WTC11 (cell line): Measurements from ENCODE around the gene KLK15. TPM values are rescaled to one million over a fixed set of nuclear protein-coding genes. Genes with fewer than 3 reads are reported as not detected.
"Not testable (repeated sequence)": the region's sequence is repeated elsewhere in the genome, so short reads cannot be mapped to it uniquely, and the experiment has no call there.

Experiments used
- ATAC-seq: fragments of 200-7000 bp; cut with Tn5 transposase; 2 replicates; pipeline ENCODE4 v1.10.0; 2021; ENCODE audit warnings: mild to moderate bottlenecking, moderate library complexity
- CTCF ChIA-PET: fragments of 300-600 bp; sonication (Branson Sonifier 250); formaldehyde crosslinking; loops from one replicate; lab custom pipeline; 2021; ENCODE audit warnings: antibody characterized with exemption; lab: Charles Lee
- POLR2A ChIA-PET: fragments of 350-600 bp; sonication (Branson Sonifier 250); formaldehyde crosslinking; loops from one replicate; lab custom pipeline; 2021; ENCODE audit warnings: antibody characterized with exemption; lab: Charles Lee
- DNase-seq: peaks from one replicate; pipeline ENCODE4 v3.0.0; 2021; ENCODE audit warnings: low spot score
- H3K27ac Mint-ChIP-seq: 2 replicates; pipeline ENCODE4 v1.8.0; 2021; ENCODE audit warnings: mixed read lengths
- H3K27me3 Mint-ChIP-seq: 2 replicates; pipeline ENCODE4 v1.8.0; 2021; ENCODE audit warnings: low read depth, mild to moderate bottlenecking, moderate library complexity, mixed read lengths
- H3K36me3 Mint-ChIP-seq: 2 replicates; pipeline ENCODE4 v1.8.0; 2021; ENCODE audit warnings: mixed read lengths
- H3K4me1 Mint-ChIP-seq: 2 replicates; pipeline ENCODE4 v1.8.0; 2022; ENCODE audit warnings: mixed read lengths
- H3K4me3 Mint-ChIP-seq: 2 replicates; pipeline ENCODE4 v1.8.0; 2021; ENCODE audit warnings: mild to moderate bottlenecking, moderate library complexity, mixed read lengths
- H3K9me3 Mint-ChIP-seq: 2 replicates; pipeline ENCODE4 v1.8.0; 2021; ENCODE audit warnings: mixed read lengths
- FOXJ3 ChIP-seq: sonication (generic); formaldehyde crosslinking; IDR thresholded peaks from 2 replicates; pipeline ENCODE4 v1.9.0; 2021; ENCODE audit warnings: missing genetic modification reagents, mild to moderate bottlenecking, borderline replicate concordance
- FOXP4 ChIP-seq: sonication (generic); formaldehyde crosslinking; IDR thresholded peaks from 2 replicates; pipeline ENCODE4 v1.8.0; 2022; ENCODE audit warnings: mild to moderate bottlenecking, missing genetic modification reagents
- KAT7 ChIP-seq: sonication (generic); formaldehyde crosslinking; IDR thresholded peaks from 2 replicates; pipeline ENCODE4 v1.8.1; 2023; ENCODE audit warnings: missing genetic modification reagents, mild to moderate bottlenecking, borderline replicate concordance
- NFE2L1 ChIP-seq: sonication (generic); formaldehyde crosslinking; IDR thresholded peaks from 2 replicates; pipeline ENCODE4 v1.8.1; 2023; ENCODE audit warnings: missing genetic modification reagents
- NR1H2 ChIP-seq: sonication (generic); formaldehyde crosslinking; IDR thresholded peaks from 2 replicates; pipeline ENCODE4 v1.9.0; 2021; ENCODE audit warnings: mild to moderate bottlenecking, moderate library complexity, missing genetic modification reagents
- RELA ChIP-seq: sonication (generic); formaldehyde crosslinking; IDR thresholded peaks from 2 replicates; pipeline ENCODE4 v1.8.1; 2022; ENCODE audit warnings: missing genetic modification reagents, mild to moderate bottlenecking, borderline replicate concordance
- SMAD3 ChIP-seq: sonication (generic); formaldehyde crosslinking; IDR thresholded peaks from 2 replicates; pipeline ENCODE4 v1.8.0; 2022; ENCODE audit warnings: missing genetic modification reagents, mild to moderate bottlenecking, borderline replicate concordance
- ZNF232 ChIP-seq: sonication (generic); formaldehyde crosslinking; IDR thresholded peaks from 2 replicates; pipeline ENCODE4 v1.8.0; 2022; ENCODE audit warnings: mild to moderate bottlenecking, missing genetic modification reagents
- ZNF263 ChIP-seq: sonication (generic); formaldehyde crosslinking; IDR thresholded peaks from 2 replicates; pipeline ENCODE4 v1.8.1; 2022; ENCODE audit warnings: low read depth, mild to moderate bottlenecking, moderate library complexity, missing genetic modification reagents
- ZNF281 ChIP-seq: sonication (generic); formaldehyde crosslinking; IDR thresholded peaks from 2 replicates; pipeline ENCODE4 v1.8.0; 2023; ENCODE audit warnings: mild to moderate bottlenecking, missing genetic modification reagents
- ZNF671 ChIP-seq: fragments of 250-450 bp; sonication (Bioruptor Pico); IDR thresholded peaks from 2 replicates; pipeline ENCODE4 v1.8.0; 2021; ENCODE audit warnings: mild to moderate bottlenecking
- total RNA-seq: library from RNA; stranded (reverse); gene quantifications from 3 replicates; pipeline ENCODE4 v1.2.3, GENCODE V29; 2021
- TF ChIP-seq, protein P1 (sequence below): sonication (generic); formaldehyde crosslinking; IDR thresholded peaks from 2 replicates; pipeline ENCODE4 v1.8.0; 2022; ENCODE audit warnings: missing genetic modification reagents
- TF ChIP-seq, protein P2 (sequence below): sonication (generic); formaldehyde crosslinking; IDR thresholded peaks from 2 replicates; pipeline ENCODE4 v1.8.1; 2023; ENCODE audit warnings: mild to moderate bottlenecking, missing genetic modification reagents, borderline replicate concordance
- TF ChIP-seq, protein P3 (sequence below): sonication (generic); formaldehyde crosslinking; IDR thresholded peaks from 2 replicates; pipeline ENCODE4 v1.8.1; 2023; ENCODE audit warnings: mild to moderate bottlenecking, missing genetic modification reagents
- TF ChIP-seq, protein P4 (sequence below): sonication (generic); formaldehyde crosslinking; IDR thresholded peaks from 2 replicates; pipeline ENCODE4 v1.8.1; 2022; ENCODE audit warnings: mild to moderate bottlenecking, moderate library complexity, missing genetic modification reagents
- TF ChIP-seq, protein P5 (sequence below): sonication (generic); formaldehyde crosslinking; IDR thresholded peaks from 2 replicates; pipeline ENCODE4 v1.8.1; 2022; ENCODE audit warnings: mild to moderate bottlenecking, missing genetic modification reagents, moderate library complexity, borderline replicate concordance

KLK15 gene
- total RNA-seq, 1 experiment from 2014 or later: not detected

DNA sequence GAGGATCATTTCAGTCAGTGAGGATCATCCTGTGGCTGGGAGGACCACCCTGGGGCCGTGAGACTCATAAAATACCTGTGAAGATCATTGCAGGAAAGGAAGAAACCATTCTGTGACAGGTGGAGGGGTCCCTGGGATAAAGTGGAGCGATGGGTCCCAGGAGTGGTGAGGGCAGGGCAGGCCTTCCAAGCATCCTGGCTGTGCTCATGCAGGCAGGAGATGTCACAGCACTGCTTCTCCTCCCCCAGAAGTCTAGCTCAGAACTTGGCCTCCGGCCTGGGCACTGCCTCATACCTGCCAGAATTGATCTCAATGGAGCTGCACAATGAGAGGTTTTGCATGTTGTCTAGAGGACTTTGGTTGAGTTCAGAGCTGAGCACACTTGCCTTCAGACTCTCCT is 20.9 kb downstream of the KLK15 start (continued):
- no peak for TF ChIP-seq RELA (CRISPR knock-in tag)
- TF ChIP-seq ZNF671 (CRISPR knock-in tag): no peak
- TF ChIP-seq, protein P1, sequence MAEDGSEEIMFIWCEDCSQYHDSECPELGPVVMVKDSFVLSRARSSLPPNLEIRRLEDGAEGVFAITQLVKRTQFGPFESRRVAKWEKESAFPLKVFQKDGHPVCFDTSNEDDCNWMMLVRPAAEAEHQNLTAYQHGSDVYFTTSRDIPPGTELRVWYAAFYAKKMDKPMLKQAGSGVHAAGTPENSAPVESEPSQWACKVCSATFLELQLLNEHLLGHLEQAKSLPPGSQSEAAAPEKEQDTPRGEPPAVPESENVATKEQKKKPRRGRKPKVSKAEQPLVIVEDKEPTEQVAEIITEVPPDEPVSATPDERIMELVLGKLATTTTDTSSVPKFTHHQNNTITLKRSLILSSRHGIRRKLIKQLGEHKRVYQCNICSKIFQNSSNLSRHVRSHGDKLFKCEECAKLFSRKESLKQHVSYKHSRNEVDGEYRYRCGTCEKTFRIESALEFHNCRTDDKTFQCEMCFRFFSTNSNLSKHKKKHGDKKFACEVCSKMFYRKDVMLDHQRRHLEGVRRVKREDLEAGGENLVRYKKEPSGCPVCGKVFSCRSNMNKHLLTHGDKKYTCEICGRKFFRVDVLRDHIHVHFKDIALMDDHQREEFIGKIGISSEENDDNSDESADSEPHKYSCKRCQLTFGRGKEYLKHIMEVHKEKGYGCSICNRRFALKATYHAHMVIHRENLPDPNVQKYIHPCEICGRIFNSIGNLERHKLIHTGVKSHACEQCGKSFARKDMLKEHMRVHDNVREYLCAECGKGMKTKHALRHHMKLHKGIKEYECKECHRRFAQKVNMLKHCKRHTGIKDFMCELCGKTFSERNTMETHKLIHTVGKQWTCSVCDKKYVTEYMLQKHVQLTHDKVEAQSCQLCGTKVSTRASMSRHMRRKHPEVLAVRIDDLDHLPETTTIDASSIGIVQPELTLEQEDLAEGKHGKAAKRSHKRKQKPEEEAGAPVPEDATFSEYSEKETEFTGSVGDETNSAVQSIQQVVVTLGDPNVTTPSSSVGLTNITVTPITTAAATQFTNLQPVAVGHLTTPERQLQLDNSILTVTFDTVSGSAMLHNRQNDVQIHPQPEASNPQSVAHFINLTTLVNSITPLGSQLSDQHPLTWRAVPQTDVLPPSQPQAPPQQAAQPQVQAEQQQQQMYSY (CRISPR knock-in tag): no peak

DNA sequence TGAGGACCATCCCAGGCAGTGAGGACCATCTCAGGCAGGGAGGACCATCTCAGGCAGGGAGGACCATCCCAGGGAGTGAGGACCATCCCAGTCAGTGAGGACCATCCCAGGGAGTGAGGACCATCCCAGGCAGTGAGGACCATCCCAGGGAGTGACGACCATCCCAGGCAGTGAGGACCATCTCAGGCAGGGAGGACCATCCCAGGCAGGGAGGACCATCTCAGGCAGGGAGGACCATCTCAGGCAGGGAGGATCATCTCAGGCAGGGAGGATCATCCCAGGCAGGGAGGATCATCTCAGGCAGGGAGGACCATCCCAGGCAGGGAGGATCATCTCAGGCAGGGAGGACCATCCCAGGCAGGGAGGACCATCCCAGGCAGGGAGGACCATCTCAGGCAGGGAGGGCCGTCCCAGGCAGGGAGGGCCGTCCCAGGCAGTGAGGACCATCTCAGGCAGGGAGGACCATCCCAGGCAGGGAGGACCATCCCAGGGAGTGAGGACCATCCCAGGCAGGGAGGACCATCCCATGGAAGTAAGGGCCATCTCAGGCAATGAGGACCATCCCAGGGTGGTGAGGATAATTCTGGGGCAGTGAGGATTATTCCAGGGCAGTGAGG is 21.6 kb downstream of the KLK15 start:
- not testable (repeated sequence) for H3K4me1 Mint-ChIP-seq
- peak; percentile 45; the same call in 1 of the 2 replicates for TF ChIP-seq ZNF263
- TF ChIP-seq, all 79 proteins: peak for 1; not testable (repeated sequence) for 78
- CTCF ChIA-PET, POLR2A ChIA-PET, H3K27ac Mint-ChIP-seq, H3K36me3 Mint-ChIP-seq, ATAC-seq, H3K4me3 Mint-ChIP-seq, DNase-seq: not testable (repeated sequence)
- Mint-ChIP-seq H3K9me3 (peaks cover 25% of the 10 kb centered on the region), H3K27me3 (peaks cover 80% of the 10 kb centered on the region)

DNA sequence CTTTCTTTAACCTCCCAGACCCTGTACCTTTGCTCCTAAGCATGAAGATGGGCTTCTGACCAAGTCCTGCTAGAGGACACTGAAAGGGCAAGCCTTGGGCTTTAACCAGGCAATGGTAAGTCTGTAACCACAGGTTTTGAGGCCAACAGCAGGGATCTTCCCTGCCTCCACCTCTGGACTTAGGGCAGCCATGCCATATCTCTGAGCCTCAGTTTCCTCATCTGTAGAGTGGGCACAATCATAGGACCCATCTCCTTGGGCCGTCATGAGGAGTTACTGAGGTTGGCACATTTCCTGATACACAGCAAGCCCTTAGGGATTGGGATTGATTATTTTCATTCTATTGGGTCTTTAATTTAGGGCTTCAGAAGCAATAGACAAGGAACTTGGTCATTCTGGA is 24.5 kb downstream of the KLK15 start:
- Mint-ChIP-seq H3K4me1 (no peaks in the 10 kb centered on the region), H3K9me3 (peaks cover 11% of the 10 kb centered on the region), H3K4me3 (no peak overlapping the region), H3K36me3 (peaks cover 6% of the 10 kb centered on the region), H3K27ac (no peak overlapping the region), H3K27me3 (peaks cover 54% of the 10 kb centered on the region)
- POLR2A ChIA-PET: no interaction called here
- CTCF ChIA-PET: no interaction called here
- ATAC-seq: no peak
- no peak for DNase-seq
- TF ChIP-seq, protein P2, sequence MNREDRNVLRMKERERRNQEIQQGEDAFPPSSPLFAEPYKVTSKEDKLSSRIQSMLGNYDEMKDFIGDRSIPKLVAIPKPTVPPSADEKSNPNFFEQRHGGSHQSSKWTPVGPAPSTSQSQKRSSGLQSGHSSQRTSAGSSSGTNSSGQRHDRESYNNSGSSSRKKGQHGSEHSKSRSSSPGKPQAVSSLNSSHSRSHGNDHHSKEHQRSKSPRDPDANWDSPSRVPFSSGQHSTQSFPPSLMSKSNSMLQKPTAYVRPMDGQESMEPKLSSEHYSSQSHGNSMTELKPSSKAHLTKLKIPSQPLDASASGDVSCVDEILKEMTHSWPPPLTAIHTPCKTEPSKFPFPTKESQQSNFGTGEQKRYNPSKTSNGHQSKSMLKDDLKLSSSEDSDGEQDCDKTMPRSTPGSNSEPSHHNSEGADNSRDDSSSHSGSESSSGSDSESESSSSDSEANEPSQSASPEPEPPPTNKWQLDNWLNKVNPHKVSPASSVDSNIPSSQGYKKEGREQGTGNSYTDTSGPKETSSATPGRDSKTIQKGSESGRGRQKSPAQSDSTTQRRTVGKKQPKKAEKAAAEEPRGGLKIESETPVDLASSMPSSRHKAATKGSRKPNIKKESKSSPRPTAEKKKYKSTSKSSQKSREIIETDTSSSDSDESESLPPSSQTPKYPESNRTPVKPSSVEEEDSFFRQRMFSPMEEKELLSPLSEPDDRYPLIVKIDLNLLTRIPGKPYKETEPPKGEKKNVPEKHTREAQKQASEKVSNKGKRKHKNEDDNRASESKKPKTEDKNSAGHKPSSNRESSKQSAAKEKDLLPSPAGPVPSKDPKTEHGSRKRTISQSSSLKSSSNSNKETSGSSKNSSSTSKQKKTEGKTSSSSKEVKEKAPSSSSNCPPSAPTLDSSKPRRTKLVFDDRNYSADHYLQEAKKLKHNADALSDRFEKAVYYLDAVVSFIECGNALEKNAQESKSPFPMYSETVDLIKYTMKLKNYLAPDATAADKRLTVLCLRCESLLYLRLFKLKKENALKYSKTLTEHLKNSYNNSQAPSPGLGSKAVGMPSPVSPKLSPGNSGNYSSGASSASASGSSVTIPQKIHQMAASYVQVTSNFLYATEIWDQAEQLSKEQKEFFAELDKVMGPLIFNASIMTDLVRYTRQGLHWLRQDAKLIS (CRISPR knock-in tag): no peak
- TF ChIP-seq ZNF232 (no peak), FOXJ3 (CRISPR knock-in tag) (no peak), ZNF281 (CRISPR knock-in tag) (no peak), NFE2L1 (CRISPR knock-in tag) (no peak), SMAD3 (CRISPR knock-in tag) (no peak), NR1H2 (CRISPR knock-in tag) (no peak), FOXP4 (no peak), KAT7 (CRISPR knock-in tag) (no peak)
- TF ChIP-seq, protein P3, sequence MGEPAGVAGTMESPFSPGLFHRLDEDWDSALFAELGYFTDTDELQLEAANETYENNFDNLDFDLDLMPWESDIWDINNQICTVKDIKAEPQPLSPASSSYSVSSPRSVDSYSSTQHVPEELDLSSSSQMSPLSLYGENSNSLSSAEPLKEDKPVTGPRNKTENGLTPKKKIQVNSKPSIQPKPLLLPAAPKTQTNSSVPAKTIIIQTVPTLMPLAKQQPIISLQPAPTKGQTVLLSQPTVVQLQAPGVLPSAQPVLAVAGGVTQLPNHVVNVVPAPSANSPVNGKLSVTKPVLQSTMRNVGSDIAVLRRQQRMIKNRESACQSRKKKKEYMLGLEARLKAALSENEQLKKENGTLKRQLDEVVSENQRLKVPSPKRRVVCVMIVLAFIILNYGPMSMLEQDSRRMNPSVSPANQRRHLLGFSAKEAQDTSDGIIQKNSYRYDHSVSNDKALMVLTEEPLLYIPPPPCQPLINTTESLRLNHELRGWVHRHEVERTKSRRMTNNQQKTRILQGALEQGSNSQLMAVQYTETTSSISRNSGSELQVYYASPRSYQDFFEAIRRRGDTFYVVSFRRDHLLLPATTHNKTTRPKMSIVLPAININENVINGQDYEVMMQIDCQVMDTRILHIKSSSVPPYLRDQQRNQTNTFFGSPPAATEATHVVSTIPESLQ: no peak
- TF ChIP-seq, protein P4, sequence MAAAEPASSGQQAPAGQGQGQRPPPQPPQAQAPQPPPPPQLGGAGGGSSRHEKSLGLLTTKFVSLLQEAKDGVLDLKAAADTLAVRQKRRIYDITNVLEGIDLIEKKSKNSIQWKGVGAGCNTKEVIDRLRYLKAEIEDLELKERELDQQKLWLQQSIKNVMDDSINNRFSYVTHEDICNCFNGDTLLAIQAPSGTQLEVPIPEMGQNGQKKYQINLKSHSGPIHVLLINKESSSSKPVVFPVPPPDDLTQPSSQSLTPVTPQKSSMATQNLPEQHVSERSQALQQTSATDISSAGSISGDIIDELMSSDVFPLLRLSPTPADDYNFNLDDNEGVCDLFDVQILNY (CRISPR knock-in tag): no peak
- TF ChIP-seq, protein P5, sequence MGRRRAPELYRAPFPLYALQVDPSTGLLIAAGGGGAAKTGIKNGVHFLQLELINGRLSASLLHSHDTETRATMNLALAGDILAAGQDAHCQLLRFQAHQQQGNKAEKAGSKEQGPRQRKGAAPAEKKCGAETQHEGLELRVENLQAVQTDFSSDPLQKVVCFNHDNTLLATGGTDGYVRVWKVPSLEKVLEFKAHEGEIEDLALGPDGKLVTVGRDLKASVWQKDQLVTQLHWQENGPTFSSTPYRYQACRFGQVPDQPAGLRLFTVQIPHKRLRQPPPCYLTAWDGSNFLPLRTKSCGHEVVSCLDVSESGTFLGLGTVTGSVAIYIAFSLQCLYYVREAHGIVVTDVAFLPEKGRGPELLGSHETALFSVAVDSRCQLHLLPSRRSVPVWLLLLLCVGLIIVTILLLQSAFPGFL (CRISPR knock-in tag): no peak
